HEK293 (cell line): ENCODE measurements around the gene GNLY.

Experiments
- CTCF ChIA-PET: fragments of 350-600 bp; formaldehyde crosslinking; extraction: SDS; loops from one replicate; lab custom pipeline; 2021; ENCODE audit warnings: antibody characterized with exemption; lab: Yijun Ruan, JAX
- POLR2A ChIA-PET: fragments of 300-600 bp; formaldehyde crosslinking; extraction: SDS; loops from one replicate; lab custom pipeline; 2020; ENCODE audit warnings: antibody characterized with exemption, inconsistent platforms; lab: Yijun Ruan, JAX
- H3K27ac ChIP-seq: fragments of 200-500 bp; sonication (Bioruptor generic); 2 replicates; pipeline ENCODE4 v1.5.1; 2014; ENCODE audit warnings: low read depth, low read length, control low read depth, inconsistent platforms; ENCODE audit errors: extremely low read depth
- H3K36me3 ChIP-seq, 2 experiments: fragments of 200-500 bp in 1 of 2; sonication (Bioruptor generic) in 1 of 2; 1 replicate in 1 of 2; 2 replicates in 1 of 2; pipeline ENCODE4 v1.5.1; 2014 to 2017; ENCODE audit warnings: inconsistent platforms in 2 of 2, low read length in 2 of 2; ENCODE audit not compliant: control insufficient read depth in 2 of 2, insufficient read depth in 1 of 2
- H3K4me1 ChIP-seq: fragments of 200-500 bp; sonication (Bioruptor generic); 2 replicates; pipeline ENCODE4 v1.5.1; 2014; ENCODE audit warnings: mild to moderate bottlenecking, low read length, inconsistent platforms; ENCODE audit not compliant: control insufficient read depth, insufficient read depth
- H3K4me3 ChIP-seq: 2 replicates; pipeline ENCODE4 v1.5.1; 2011; ENCODE audit warnings: low read depth, mild to moderate bottlenecking, control low read depth, low read length, moderate library complexity
- H3K9me3 ChIP-seq: fragments of 200-500 bp; sonication (Bioruptor generic); 2 replicates; pipeline ENCODE4 v1.5.1; 2014; ENCODE audit warnings: low read depth, low read length, inconsistent platforms; ENCODE audit not compliant: control insufficient read depth, insufficient read depth
- GLI2 ChIP-seq: fragments of 450-650 bp; formaldehyde crosslinking; IDR thresholded peaks from 2 replicates; pipeline ENCODE4; 2017; ENCODE audit warnings: missing biosample characterization, missing genetic modification characterization, low read depth, borderline replicate concordance
- GLIS1 ChIP-seq: fragments of 450-650 bp; formaldehyde crosslinking; IDR thresholded peaks from 2 replicates; pipeline ENCODE4 v1.5.1; 2016; ENCODE audit warnings: missing biosample characterization, missing genetic modification characterization
- KLF16 ChIP-seq: fragments of 450-650 bp; formaldehyde crosslinking; IDR thresholded peaks from 2 replicates; pipeline ENCODE4 v1.5.1; 2017; ENCODE audit warnings: missing biosample characterization, missing genetic modification characterization
- OSR2 ChIP-seq: fragments of 450-650 bp; formaldehyde crosslinking; IDR thresholded peaks from 2 replicates; pipeline ENCODE4 v1.5.1; 2016; ENCODE audit warnings: missing biosample characterization, missing genetic modification characterization
- ZFP3 ChIP-seq: fragments of 450-650 bp; formaldehyde crosslinking; IDR thresholded peaks from 2 replicates; pipeline ENCODE4 v1.5.1; 2016; ENCODE audit warnings: low read depth, missing biosample characterization, missing genetic modification characterization
- ZFP37 ChIP-seq: fragments of 450-650 bp; formaldehyde crosslinking; IDR thresholded peaks from 2 replicates; pipeline ENCODE4 v1.5.1; 2016; ENCODE audit warnings: missing biosample characterization, missing genetic modification characterization
- ZIC2 ChIP-seq: fragments of 450-650 bp; formaldehyde crosslinking; IDR thresholded peaks from 2 replicates; pipeline ENCODE4 v1.5.1; 2016; ENCODE audit warnings: missing biosample characterization, missing genetic modification characterization
- ZNF10 ChIP-seq: fragments of 450-650 bp; formaldehyde crosslinking; IDR thresholded peaks from 2 replicates; pipeline ENCODE4 v1.5.1; 2017; ENCODE audit warnings: missing biosample characterization, missing genetic modification characterization
- ZNF140 ChIP-seq: fragments of 450-650 bp; formaldehyde crosslinking; IDR thresholded peaks from 2 replicates; pipeline ENCODE4 v1.5.1; 2016; ENCODE audit warnings: missing biosample characterization, missing genetic modification characterization
- ZNF214 ChIP-seq: fragments of 450-650 bp; formaldehyde crosslinking; IDR thresholded peaks from 2 replicates; pipeline ENCODE4 v1.5.1; 2017; ENCODE audit warnings: missing biosample characterization, mild to moderate bottlenecking, missing genetic modification characterization, borderline replicate concordance
- ZNF266 ChIP-seq: fragments of 450-650 bp; formaldehyde crosslinking; IDR thresholded peaks from 2 replicates; pipeline ENCODE4 v1.5.1; 2016; ENCODE audit warnings: missing biosample characterization, missing genetic modification characterization, low read depth
- ZNF366 ChIP-seq: fragments of 450-650 bp; formaldehyde crosslinking; conservative IDR thresholded peaks from 2 replicates; pipeline ENCODE4 v1.5.1; 2016; ENCODE audit warnings: missing biosample characterization, missing genetic modification characterization
- ZNF394 ChIP-seq: fragments of 450-650 bp; formaldehyde crosslinking; IDR thresholded peaks from 2 replicates; pipeline ENCODE4 v1.5.1; 2016; ENCODE audit warnings: missing biosample characterization, missing genetic modification characterization, mild to moderate bottlenecking, moderate library complexity, borderline replicate concordance
- ZNF529 ChIP-seq: fragments of 450-650 bp; formaldehyde crosslinking; IDR thresholded peaks from 2 replicates; pipeline ENCODE4 v1.5.1; 2017; ENCODE audit warnings: missing genetic modification characterization, missing biosample characterization; ENCODE audit not compliant: insufficient replicate concordance
- ZNF544 ChIP-seq: fragments of 450-650 bp; formaldehyde crosslinking; IDR thresholded peaks from 2 replicates; pipeline ENCODE4 v1.5.0; 2017; ENCODE audit warnings: missing biosample characterization, missing genetic modification characterization
- ZSCAN30 ChIP-seq: fragments of 450-650 bp; IDR thresholded peaks from 2 replicates; pipeline ENCODE4 v1.5.1; 2018; ENCODE audit warnings: missing biosample characterization, mild to moderate bottlenecking, missing genetic modification characterization, moderate library complexity
- ZSCAN4 ChIP-seq: fragments of 450-650 bp; formaldehyde crosslinking; IDR thresholded peaks from 2 replicates; pipeline ENCODE4 v1.5.1; 2017; ENCODE audit warnings: missing biosample characterization, missing genetic modification characterization
- TF ChIP-seq, protein P1 (sequence below): fragments of 450-650 bp; formaldehyde crosslinking; conservative IDR thresholded peaks from 2 replicates; pipeline ENCODE4 v1.5.1; 2016; ENCODE audit warnings: low read depth, missing biosample characterization, missing genetic modification characterization
- TF ChIP-seq, protein P2 (sequence below): fragments of 450-650 bp; formaldehyde crosslinking; IDR thresholded peaks from 2 replicates; pipeline ENCODE4 v1.5.1; 2016; ENCODE audit warnings: missing biosample characterization, missing genetic modification characterization, borderline replicate concordance
- TF ChIP-seq, protein P3 (sequence below): fragments of 450-650 bp; formaldehyde crosslinking; IDR thresholded peaks from 2 replicates; pipeline ENCODE4 v1.5.1; 2016; ENCODE audit warnings: missing biosample characterization, missing genetic modification characterization
- TF ChIP-seq, protein P4 (sequence below): fragments of 450-650 bp; formaldehyde crosslinking; IDR thresholded peaks from 2 replicates; pipeline ENCODE4 v1.5.1; 2017; ENCODE audit warnings: missing biosample characterization, missing genetic modification characterization

The GNLY gene

GRCh38 chr2:85665264-85665937, 28.8 kb upstream of the GNLY start (continued):
- TF ChIP-seq, protein P1, sequence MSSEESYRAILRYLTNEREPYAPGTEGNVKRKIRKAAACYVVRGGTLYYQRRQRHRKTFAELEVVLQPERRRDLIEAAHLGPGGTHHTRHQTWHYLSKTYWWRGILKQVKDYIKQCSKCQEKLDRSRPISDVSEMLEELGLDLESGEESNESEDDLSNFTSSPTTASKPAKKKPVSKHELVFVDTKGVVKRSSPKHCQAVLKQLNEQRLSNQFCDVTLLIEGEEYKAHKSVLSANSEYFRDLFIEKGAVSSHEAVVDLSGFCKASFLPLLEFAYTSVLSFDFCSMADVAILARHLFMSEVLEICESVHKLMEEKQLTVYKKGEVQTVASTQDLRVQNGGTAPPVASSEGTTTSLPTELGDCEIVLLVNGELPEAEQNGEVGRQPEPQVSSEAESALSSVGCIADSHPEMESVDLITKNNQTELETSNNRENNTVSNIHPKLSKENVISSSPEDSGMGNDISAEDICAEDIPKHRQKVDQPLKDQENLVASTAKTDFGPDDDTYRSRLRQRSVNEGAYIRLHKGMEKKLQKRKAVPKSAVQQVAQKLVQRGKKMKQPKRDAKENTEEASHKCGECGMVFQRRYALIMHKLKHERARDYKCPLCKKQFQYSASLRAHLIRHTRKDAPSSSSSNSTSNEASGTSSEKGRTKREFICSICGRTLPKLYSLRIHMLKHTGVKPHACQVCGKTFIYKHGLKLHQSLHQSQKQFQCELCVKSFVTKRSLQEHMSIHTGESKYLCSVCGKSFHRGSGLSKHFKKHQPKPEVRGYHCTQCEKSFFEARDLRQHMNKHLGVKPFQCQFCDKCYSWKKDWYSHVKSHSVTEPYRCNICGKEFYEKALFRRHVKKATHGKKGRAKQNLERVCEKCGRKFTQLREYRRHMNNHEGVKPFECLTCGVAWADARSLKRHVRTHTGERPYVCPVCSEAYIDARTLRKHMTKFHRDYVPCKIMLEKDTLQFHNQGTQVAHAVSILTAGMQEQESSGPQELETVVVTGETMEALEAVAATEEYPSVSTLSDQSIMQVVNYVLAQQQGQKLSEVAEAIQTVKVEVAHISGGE (tag by site-specific recombination) = no peak
- no peak for TF ChIP-seq ZNF140 (tag by site-specific recombination)
- no peak for TF ChIP-seq GLI2 (tag by site-specific recombination)
- TF ChIP-seq ZNF366 (tag by site-specific recombination) = no peak
- no peak for TF ChIP-seq ZNF529 (tag by site-specific recombination)
- TF ChIP-seq ZSCAN30 (tag by site-specific recombination) = no peak
- TF ChIP-seq GLIS1 (tag by site-specific recombination) = no peak
- no peak for TF ChIP-seq OSR2 (tag by site-specific recombination)
- TF ChIP-seq ZNF10 (tag by site-specific recombination) = no peak
- TF ChIP-seq KLF16 (tag by site-specific recombination) = no peak

GRCh38 chr2:85666016-85666415, 28.1 kb upstream of the GNLY start:
- POLR2A ChIA-PET = no interaction called here
- Histone ChIP-seq H3K4me1 (no peaks in the 10 kb centered on the region), H3K9me3 (no peaks in the 10 kb centered on the region), H3K4me3 (no peak overlapping the region), H3K27ac (no peak overlapping the region), H3K36me3 (no peaks in the 10 kb centered on the region)
- TF ChIP-seq ZFP3 (tag by site-specific recombination) (no peak), ZNF266 (no peak), ZIC2 (no peak), ZNF394 (no peak), ZSCAN4 (tag by site-specific recombination) (peak; percentile 82), ZNF544 (tag by site-specific recombination) (0 out of 2 replicates have a peak, but pooled peaks have one; percentile 22), ZFP37 (tag by site-specific recombination) (no peak), ZNF214 (tag by site-specific recombination) (no peak)
- TF ChIP-seq, protein P2, sequence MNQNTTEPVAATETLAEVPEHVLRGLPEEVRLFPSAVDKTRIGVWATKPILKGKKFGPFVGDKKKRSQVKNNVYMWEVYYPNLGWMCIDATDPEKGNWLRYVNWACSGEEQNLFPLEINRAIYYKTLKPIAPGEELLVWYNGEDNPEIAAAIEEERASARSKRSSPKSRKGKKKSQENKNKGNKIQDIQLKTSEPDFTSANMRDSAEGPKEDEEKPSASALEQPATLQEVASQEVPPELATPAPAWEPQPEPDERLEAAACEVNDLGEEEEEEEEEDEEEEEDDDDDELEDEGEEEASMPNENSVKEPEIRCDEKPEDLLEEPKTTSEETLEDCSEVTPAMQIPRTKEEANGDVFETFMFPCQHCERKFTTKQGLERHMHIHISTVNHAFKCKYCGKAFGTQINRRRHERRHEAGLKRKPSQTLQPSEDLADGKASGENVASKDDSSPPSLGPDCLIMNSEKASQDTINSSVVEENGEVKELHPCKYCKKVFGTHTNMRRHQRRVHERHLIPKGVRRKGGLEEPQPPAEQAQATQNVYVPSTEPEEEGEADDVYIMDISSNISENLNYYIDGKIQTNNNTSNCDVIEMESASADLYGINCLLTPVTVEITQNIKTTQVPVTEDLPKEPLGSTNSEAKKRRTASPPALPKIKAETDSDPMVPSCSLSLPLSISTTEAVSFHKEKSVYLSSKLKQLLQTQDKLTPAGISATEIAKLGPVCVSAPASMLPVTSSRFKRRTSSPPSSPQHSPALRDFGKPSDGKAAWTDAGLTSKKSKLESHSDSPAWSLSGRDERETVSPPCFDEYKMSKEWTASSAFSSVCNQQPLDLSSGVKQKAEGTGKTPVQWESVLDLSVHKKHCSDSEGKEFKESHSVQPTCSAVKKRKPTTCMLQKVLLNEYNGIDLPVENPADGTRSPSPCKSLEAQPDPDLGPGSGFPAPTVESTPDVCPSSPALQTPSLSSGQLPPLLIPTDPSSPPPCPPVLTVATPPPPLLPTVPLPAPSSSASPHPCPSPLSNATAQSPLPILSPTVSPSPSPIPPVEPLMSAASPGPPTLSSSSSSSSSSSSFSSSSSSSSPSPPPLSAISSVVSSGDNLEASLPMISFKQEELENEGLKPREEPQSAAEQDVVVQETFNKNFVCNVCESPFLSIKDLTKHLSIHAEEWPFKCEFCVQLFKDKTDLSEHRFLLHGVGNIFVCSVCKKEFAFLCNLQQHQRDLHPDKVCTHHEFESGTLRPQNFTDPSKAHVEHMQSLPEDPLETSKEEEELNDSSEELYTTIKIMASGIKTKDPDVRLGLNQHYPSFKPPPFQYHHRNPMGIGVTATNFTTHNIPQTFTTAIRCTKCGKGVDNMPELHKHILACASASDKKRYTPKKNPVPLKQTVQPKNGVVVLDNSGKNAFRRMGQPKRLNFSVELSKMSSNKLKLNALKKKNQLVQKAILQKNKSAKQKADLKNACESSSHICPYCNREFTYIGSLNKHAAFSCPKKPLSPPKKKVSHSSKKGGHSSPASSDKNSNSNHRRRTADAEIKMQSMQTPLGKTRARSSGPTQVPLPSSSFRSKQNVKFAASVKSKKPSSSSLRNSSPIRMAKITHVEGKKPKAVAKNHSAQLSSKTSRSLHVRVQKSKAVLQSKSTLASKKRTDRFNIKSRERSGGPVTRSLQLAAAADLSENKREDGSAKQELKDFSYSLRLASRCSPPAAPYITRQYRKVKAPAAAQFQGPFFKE (tag by site-specific recombination) = no peak
- TF ChIP-seq, protein P3, sequence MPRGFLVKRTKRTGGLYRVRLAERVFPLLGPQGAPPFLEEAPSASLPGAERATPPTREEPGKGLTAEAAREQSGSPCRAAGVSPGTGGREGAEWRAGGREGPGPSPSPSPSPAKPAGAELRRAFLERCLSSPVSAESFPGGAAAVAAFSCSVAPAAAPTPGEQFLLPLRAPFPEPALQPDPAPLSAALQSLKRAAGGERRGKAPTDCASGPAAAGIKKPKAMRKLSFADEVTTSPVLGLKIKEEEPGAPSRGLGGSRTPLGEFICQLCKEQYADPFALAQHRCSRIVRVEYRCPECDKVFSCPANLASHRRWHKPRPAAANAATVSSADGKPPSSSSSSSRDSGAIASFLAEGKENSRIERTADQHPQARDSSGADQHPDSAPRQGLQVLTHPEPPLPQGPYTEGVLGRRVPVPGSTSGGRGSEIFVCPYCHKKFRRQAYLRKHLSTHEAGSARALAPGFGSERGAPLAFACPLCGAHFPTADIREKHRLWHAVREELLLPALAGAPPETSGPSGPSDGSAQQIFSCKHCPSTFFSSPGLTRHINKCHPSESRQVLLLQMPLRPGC = no peak
- TF ChIP-seq, protein P4, sequence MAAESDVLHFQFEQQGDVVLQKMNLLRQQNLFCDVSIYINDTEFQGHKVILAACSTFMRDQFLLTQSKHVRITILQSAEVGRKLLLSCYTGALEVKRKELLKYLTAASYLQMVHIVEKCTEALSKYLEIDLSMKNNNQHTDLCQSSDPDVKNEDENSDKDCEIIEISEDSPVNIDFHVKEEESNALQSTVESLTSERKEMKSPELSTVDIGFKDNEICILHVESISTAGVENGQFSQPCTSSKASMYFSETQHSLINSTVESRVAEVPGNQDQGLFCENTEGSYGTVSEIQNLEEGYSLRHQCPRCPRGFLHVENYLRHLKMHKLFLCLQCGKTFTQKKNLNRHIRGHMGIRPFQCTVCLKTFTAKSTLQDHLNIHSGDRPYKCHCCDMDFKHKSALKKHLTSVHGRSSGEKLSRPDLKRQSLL (tag by site-specific recombination) = no peak
- CTCF ChIA-PET = interaction anchor here (0.6 to 1.2 kb wide), 2 partner anchors 63 to 151 kb away, joined by 3 read pairs; no protein-coding TSS in a partner anchor
